PFSK-1 (cell line): ENCODE measurements around the gene RNF149.

Source experiments
- SIN3A ChIP-seq: IDR thresholded peaks from 2 replicates; pipeline ENCODE4 v1.6.1; 2012; ENCODE audit warnings: mild to moderate bottlenecking, low read length, moderate library complexity, borderline replicate concordance; ENCODE audit not compliant: insufficient read depth
- TAF1 ChIP-seq: IDR thresholded peaks from 2 replicates; pipeline ENCODE4 v1.6.1; 2012; ENCODE audit warnings: low read length, control low read depth, borderline replicate concordance; ENCODE audit not compliant: insufficient read depth
- TF ChIP-seq, protein P1 (sequence below), 2 experiments: IDR thresholded peaks; 2 replicates each; pipeline versions ENCODE4 v1.6.1 to v1.8.0; 2011 to 2012; ENCODE audit warnings: low read depth in 2 of 2, low read length in 2 of 2, control low read depth in 1 of 2, inconsistent platforms in 1 of 2, mild to moderate bottlenecking in 1 of 2, moderate library complexity in 1 of 2; ENCODE audit not compliant: insufficient read depth in 1 of 2

DNA sequence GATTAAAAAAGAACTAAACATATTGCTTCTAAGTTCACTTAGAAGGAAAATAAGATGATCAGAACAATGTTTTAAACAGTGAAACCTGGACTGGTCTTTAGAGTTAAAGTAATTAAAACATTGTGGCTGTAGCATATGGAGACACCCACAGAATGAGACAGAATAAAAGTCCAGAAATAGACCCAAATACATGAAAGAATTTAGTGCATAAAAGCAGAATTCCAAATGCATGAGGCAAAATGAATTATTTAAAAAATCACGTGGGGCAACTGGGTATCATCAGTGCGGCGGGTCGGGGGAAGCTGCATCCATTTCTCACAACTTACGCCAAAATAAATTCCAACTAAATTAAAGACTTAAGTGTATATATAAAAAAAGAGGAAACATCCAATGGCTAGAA lies 12.1 kb downstream of the RNF149 start:
- TF ChIP-seq, protein P1, sequence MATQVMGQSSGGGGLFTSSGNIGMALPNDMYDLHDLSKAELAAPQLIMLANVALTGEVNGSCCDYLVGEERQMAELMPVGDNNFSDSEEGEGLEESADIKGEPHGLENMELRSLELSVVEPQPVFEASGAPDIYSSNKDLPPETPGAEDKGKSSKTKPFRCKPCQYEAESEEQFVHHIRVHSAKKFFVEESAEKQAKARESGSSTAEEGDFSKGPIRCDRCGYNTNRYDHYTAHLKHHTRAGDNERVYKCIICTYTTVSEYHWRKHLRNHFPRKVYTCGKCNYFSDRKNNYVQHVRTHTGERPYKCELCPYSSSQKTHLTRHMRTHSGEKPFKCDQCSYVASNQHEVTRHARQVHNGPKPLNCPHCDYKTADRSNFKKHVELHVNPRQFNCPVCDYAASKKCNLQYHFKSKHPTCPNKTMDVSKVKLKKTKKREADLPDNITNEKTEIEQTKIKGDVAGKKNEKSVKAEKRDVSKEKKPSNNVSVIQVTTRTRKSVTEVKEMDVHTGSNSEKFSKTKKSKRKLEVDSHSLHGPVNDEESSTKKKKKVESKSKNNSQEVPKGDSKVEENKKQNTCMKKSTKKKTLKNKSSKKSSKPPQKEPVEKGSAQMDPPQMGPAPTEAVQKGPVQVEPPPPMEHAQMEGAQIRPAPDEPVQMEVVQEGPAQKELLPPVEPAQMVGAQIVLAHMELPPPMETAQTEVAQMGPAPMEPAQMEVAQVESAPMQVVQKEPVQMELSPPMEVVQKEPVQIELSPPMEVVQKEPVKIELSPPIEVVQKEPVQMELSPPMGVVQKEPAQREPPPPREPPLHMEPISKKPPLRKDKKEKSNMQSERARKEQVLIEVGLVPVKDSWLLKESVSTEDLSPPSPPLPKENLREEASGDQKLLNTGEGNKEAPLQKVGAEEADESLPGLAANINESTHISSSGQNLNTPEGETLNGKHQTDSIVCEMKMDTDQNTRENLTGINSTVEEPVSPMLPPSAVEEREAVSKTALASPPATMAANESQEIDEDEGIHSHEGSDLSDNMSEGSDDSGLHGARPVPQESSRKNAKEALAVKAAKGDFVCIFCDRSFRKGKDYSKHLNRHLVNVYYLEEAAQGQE (IDR thresholded peaks at IDR 0.05; ENCODE audit: insufficient read depth in 1 of 2, low read depth in 2 of 2, low read length in 2 of 2) = no peak
- TF ChIP-seq SIN3A (no peak), TAF1 (no peak)
